ENCODE measurements around the gene MAP3K2.

DNA sequence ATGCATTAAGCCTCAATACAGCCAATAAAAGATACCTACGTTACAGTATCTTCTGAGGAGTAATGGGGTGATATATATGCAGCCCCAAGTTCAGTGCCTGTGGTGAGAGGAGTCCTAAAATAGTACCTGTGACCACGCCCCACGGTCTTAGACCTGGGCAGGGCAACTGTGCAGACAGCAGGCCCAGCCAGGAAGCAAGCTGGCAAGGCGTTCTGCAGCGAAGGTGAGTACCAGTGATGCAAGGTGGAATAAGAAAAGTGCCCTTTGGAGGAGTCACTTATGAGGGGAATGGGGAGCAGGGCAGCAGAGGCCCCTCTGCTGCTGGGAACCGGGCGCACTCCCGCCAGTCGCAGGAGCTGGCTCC is 12.7 kb upstream of the MAP3K2 start:
- TF ChIP-seq L3MBTL2 (conservative IDR thresholded peaks at IDR 0.05) (no peak), BHLHE40 (IDR thresholded peaks at IDR 0.05; ENCODE audit: borderline replicate concordance) (no peak), ZNF384 (IDR thresholded peaks at IDR 0.05) (no peak), FOXM1 (IDR thresholded peaks at IDR 0.05; ENCODE audit: borderline replicate concordance) (no peak), SP1 (IDR thresholded peaks at IDR 0.05) (no peak), TARDBP (IDR thresholded peaks at IDR 0.05) (no peak), SUZ12 (IDR thresholded peaks at IDR 0.05) (no peak), HDGF (IDR thresholded peaks at IDR 0.05; ENCODE audit: borderline replicate concordance) (no peak)

Data from HEK293T (cell line).